ENCODE results near the gene TRMT44. TPM values are rescaled to one million over a fixed set of nuclear protein-coding genes. Genes with fewer than 3 reads are reported as not detected.

The TRMT44 gene, protein sequence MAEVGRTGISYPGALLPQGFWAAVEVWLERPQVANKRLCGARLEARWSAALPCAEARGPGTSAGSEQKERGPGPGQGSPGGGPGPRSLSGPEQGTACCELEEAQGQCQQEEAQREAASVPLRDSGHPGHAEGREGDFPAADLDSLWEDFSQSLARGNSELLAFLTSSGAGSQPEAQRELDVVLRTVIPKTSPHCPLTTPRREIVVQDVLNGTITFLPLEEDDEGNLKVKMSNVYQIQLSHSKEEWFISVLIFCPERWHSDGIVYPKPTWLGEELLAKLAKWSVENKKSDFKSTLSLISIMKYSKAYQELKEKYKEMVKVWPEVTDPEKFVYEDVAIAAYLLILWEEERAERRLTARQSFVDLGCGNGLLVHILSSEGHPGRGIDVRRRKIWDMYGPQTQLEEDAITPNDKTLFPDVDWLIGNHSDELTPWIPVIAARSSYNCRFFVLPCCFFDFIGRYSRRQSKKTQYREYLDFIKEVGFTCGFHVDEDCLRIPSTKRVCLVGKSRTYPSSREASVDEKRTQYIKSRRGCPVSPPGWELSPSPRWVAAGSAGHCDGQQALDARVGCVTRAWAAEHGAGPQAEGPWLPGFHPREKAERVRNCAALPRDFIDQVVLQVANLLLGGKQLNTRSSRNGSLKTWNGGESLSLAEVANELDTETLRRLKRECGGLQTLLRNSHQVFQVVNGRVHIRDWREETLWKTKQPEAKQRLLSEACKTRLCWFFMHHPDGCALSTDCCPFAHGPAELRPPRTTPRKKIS
- 5.3 and 8.7 TPM in 2 replicates for total RNA-seq (2014; rRNA removed; shearing (Covaris generic))

DNA sequence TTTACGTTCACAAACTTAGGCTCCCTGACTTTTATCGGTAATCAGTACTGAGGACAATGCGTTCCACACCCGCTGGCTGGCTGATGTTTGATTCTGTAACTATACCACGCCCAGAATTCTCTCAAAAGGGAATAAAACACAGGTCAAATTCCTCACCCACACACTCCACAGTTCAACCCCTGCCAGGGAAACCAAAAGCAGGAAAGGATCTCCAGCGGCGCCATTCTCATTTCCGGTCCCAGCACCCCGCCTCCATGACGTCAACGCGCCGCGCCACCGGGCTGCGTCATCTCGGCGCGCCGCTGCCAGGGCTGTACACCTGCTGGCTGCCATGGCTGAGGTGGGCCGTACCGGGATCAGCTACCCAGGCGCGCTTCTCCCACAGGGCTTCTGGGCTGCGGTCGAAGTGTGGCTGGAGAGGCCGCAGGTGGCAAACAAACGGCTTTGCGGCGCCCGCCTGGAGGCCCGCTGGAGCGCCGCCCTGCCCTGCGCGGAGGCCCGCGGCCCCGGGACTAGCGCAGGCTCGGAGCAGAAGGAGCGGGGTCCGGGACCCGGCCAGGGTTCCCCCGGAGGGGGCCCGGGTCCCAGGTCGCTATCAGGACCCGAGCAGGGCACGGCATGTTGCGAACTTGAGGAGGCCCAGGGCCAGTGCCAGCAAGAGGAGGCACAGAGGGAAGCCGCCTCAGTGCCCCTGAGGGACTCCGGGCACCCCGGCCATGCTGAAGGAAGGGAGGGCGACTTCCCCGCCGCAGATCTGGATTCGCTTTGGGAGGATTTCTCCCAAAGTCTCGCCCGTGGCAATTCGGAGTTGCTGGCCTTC, at the start of gene TRMT44, which contains the start of gene ACOX3:
TRMT44 (plus strand) TSS at position 286 of the 820 bp plus-strand sequence; CDS start at position 332, 46 bp downstream.
ACOX3 (minus strand) TSS at position 232 of the 820 bp plus-strand sequence. CDS start 24,202 bp downstream, outside the sequence.
- peak; percentile 88 for DNase-seq (ENCODE audit: low read depth)

DNA sequence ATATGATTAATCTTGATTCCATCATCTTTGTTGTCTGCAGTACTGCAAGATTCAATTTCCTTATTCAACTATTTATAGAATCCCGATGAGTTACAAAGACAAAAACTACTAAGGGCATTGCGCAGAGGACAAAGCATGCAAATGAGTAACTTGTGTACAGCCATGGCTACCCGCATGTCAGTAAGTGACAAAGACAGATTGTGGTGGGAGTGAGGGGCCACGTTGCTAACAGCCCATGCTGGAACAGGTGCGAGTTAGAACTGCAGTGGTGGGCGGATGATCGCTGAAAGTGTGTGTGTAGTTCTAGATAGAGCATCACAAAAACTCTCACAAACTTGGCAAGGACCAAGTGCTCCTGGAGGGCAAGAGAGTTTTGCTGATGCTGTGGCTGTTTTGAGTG, 49.5 kb upstream of the TRMT44 start:
- DNase-seq (ENCODE audit: low read depth) = no peak

DNA sequence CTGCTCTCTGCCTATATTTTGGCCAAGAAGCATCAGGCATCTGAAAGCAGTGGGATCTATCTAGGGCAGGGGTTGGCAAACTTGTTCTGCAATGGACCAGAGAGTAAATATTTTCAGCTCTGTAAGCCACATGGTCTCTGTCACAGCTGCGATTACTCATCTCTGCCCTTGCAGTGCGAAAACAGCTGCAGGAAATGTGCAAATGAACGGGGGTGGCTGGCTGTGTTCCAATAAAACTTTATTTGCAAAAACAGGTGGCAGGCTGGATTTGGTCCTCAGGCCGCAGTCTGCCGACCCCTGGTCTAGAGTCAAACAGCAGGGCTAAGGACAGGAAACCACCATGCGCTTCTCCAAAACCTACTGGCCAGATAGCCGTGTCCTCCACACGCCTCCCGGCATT, 48.6 kb upstream of the TRMT44 start:
- DNase-seq (ENCODE audit: low read depth) = peak; percentile 38

- DNase-seq (ENCODE audit: low read depth) = no peak
Measured at GRCh38 chr4:8392591-8393190, 47.9 kb upstream of the TRMT44 start.

DNA sequence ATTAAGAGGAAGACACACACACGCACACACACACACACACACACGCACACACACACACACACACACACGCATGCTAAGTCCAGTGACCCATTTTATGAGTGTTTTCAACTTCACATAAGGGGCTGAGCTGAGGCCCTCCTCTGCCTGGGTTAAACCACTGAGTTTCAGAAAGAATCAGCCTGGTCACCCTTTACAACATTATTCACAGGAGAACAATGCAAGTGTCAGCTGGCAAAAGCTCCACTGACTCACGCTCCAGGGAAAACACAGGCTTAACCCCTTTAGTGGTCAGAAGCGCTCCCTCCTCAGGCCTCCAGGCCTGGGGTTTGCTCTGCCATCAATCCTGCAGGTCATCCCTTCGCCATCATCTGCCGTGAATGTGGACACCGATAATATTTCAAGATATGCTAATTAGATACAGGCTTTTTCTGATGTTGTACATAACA, 47.0 kb upstream of the TRMT44 start:
- DNase-seq (ENCODE audit: low read depth) = peak; percentile 98

DNA sequence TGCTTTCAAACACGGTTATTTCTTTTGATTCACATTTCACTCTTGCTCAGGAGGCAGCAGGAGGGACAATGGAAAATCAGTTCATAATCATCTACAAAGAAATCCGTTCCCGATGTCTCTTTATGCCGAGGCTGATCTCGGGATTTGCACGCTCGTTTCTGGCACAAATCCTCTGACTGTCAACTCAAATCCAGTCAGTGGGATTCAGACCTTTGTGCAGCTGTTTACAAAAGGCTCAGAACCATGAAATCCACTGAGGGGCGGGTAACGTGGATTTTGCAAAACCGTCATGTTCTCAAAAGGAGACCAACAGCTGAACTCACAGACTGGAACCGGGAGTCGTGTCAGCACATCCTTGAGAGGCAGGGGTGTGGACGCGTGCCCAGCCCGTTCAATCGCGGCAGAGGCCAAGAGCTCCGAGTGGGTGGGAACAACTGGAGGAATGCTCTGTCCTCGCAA, 46.5 kb upstream of the TRMT44 start:
- DNase-seq (ENCODE audit: low read depth) = peak; percentile 26

GRCh38 chr4:8394806-8395205, 45.8 kb upstream of the TRMT44 start:
- no peak for DNase-seq (ENCODE audit: low read depth)

- no peak for DNase-seq (ENCODE audit: low read depth)
Measured at GRCh38 chr4:8395504-8396296, 44.9 kb upstream of the TRMT44 start.

- DNase-seq (ENCODE audit: low read depth) = no peak
Measured at GRCh38 chr4:8396762-8397406, 43.7 kb upstream of the TRMT44 start.

- DNase-seq (ENCODE audit: low read depth) = no peak
Measured at GRCh38 chr4:8398347-8398746, 42.2 kb upstream of the TRMT44 start.

DNA sequence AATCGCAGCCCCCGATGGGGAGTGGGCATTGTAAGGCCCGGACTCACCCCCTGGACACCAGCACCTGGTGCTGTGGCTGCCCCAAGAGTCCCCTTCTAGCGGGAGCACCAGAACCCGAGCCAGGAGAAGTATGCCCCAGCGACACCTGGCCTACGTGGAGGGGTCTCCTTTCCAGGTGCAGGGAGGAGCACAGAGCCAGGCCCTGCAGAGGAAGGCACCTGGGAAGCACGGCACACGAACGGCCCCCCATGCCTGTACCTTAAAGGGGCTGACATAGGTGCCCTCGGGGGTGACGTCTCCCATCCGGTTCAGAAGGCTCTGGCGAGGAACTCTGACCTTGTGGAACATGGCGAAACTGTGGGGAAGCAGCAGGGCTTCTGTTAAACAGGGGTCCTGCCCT, 41.3 kb upstream of the TRMT44 start:
- DNase-seq (ENCODE audit: low read depth) = no peak

- no peak for DNase-seq (ENCODE audit: low read depth)
Measured at GRCh38 chr4:8400632-8401325, 39.8 kb upstream of the TRMT44 start.

GRCh38 chr4:8401665-8402064, 38.9 kb upstream of the TRMT44 start:
- DNase-seq (ENCODE audit: low read depth) = no peak

DNA sequence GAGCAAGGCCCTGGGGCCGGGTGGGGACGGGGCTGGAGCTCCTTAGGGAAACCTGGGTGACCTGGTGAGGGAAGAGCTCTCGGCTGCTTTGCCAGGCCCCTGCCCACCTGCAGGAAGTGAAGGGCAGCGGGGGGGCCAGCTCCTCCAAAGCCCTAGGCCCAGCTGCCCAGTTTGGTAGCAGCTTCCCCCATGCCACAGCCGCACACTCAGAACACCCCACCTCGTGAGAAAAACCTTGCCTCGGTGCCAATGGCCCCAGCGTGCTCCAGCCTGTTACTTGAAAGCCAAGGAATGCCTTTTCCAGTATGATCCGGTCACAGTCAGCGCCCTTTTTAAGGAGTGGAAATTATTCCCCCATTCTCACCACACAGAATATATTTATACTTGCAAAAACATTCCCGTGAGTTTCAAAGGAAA, 38.4 kb upstream of the TRMT44 start:
- DNase-seq (ENCODE audit: low read depth) = no peak

DNA sequence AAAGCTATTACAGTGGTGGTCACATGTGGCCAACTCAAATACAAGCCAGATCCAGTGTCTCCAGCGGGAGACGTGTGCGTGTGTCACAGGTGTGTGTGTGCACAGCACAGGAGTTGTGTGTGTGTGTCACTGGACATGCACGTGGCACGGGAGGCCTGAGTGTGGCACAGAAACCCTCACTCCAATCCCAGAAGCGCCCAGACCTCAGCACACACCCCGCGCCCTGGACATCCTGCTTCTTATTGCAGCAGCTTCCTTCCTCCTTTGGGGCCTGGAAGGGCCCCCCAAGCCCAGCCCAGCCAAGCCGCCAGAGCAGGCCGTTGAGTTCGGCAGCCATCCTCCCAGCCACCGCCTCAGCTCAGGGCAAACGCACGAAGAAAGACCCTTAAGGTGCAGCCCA, 37.9 kb upstream of the TRMT44 start:
- no peak for DNase-seq (ENCODE audit: low read depth)

GRCh38 chr4:8403173-8403753, 37.3 kb upstream of the TRMT44 start:
- peak; percentile 69 for DNase-seq (ENCODE audit: low read depth)

GRCh38 chr4:8403976-8404375, 36.6 kb upstream of the TRMT44 start:
- DNase-seq (ENCODE audit: low read depth) = no peak

DNA sequence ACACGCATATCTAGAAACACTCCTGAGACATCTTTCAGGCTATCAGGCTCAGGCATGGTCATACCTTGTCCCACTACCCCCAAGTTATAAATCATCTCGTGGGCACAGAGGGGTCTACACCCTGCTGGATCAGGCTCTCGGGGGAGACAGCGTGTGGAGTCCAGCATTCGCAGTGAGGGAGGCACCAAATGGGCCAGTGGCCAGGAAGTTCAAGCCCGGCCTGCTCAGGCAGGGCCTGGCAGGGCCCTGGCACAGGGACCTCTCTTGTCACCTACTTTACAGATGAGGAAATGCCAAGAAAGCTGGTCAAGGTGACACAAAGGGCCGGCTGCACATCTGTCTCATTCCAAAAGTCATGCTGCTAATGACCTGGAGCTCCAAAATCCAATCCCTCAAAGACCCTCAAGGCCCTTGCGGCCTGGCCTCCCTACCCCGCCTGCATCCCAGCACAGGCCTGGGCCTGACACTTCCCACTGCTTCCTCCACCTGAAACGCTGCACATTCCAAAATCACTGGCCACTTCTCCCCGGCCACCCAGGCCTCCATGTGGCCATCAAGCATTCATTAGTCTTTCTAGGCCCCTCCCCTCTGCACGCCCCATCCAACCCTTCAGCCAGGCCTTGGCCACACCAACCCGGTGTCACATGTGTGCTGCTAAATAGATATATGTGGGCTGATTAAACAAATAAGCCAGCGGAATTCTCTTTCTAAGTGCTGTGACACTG, 35.6 kb upstream of the TRMT44 start:
- DNase-seq (ENCODE audit: low read depth) = no peak

Data from M059J (cell line).